Uterus (tissue), 2 donors: ENCODE results near the gene CEACAM6.

Source experiments
- CTCF ChIP-seq, 4 experiments: fragments of 200-600 bp in 2 of 4; fragments of 450-650 bp in 2 of 4; sonication (generic) in 2 of 4; IDR thresholded peaks; one replicate each; pipeline ENCODE4 v1.5.1; 2016 to 2019; ENCODE audit warnings: antibody characterized with exemption in 4 of 4, mild to moderate bottlenecking in 2 of 4, moderate library complexity in 1 of 4
- POLR2A ChIP-seq, 2 donors: fragments of 450-650 bp; IDR thresholded peaks; one replicate each; pipeline ENCODE4 v1.6.1; 2016; ENCODE audit warnings: antibody characterized with exemption in 2 of 2, mild to moderate bottlenecking in 1 of 2, moderate library complexity in 1 of 2

GRCh38 chr19:41802770-41803169 is 47.4 kb downstream of the CEACAM6 start:
- no peak for TF ChIP-seq CTCF (IDR thresholded peaks at IDR 0.05)
- TF ChIP-seq POLR2A (IDR thresholded peaks at IDR 0.05) = no peak
